ENCODE results near the gene CTNNA2.

DNA sequence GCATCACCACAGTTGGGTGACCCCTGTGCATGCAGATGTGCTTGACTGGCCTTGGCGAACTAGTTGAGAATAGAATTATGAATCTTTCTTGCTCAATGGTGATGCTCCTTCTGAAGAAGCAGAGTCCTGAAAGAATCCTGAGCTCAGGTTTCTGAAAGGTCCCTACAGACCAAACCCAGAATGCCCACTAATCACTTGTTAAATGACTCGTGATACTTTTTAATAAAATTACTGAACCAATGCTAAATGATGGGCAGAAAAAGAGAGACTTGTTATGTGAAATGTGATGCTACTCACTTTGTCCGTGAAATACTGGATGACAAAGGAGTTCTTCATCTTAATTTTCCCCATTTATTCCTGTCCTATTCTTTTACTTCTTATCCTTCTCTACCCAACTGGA, 1055.2 kb downstream of the CTNNA2 start:
- TF ChIP-seq ZFP3 (CRISPR knock-in tag; IDR thresholded peaks at IDR 0.05) (no peak), RARB (CRISPR knock-in tag; IDR thresholded peaks at IDR 0.05) (no peak), ZFP30 (CRISPR knock-in tag; IDR thresholded peaks at IDR 0.05) (no peak), ZNF70 (CRISPR knock-in tag; IDR thresholded peaks at IDR 0.05) (no peak), TOX (CRISPR knock-in tag; IDR thresholded peaks at IDR 0.05; ENCODE audit: borderline replicate concordance) (no peak), ZNF565 (CRISPR knock-in tag; conservative IDR thresholded peaks at IDR 0.05; ENCODE audit: low read depth) (no peak)
- TF ChIP-seq, protein P1, sequence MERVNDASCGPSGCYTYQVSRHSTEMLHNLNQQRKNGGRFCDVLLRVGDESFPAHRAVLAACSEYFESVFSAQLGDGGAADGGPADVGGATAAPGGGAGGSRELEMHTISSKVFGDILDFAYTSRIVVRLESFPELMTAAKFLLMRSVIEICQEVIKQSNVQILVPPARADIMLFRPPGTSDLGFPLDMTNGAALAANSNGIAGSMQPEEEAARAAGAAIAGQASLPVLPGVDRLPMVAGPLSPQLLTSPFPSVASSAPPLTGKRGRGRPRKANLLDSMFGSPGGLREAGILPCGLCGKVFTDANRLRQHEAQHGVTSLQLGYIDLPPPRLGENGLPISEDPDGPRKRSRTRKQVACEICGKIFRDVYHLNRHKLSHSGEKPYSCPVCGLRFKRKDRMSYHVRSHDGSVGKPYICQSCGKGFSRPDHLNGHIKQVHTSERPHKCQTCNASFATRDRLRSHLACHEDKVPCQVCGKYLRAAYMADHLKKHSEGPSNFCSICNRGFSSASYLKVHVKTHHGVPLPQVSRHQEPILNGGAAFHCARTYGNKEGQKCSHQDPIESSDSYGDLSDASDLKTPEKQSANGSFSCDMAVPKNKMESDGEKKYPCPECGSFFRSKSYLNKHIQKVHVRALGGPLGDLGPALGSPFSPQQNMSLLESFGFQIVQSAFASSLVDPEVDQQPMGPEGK (CRISPR knock-in tag; IDR thresholded peaks at IDR 0.05; ENCODE audit: borderline replicate concordance): no peak
- TF ChIP-seq, protein P2, sequence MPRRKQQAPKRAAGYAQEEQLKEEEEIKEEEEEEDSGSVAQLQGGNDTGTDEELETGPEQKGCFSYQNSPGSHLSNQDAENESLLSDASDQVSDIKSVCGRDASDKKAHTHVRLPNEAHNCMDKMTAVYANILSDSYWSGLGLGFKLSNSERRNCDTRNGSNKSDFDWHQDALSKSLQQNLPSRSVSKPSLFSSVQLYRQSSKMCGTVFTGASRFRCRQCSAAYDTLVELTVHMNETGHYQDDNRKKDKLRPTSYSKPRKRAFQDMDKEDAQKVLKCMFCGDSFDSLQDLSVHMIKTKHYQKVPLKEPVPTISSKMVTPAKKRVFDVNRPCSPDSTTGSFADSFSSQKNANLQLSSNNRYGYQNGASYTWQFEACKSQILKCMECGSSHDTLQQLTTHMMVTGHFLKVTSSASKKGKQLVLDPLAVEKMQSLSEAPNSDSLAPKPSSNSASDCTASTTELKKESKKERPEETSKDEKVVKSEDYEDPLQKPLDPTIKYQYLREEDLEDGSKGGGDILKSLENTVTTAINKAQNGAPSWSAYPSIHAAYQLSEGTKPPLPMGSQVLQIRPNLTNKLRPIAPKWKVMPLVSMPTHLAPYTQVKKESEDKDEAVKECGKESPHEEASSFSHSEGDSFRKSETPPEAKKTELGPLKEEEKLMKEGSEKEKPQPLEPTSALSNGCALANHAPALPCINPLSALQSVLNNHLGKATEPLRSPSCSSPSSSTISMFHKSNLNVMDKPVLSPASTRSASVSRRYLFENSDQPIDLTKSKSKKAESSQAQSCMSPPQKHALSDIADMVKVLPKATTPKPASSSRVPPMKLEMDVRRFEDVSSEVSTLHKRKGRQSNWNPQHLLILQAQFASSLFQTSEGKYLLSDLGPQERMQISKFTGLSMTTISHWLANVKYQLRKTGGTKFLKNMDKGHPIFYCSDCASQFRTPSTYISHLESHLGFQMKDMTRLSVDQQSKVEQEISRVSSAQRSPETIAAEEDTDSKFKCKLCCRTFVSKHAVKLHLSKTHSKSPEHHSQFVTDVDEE (CRISPR knock-in tag; IDR thresholded peaks at IDR 0.05): no peak
- TF ChIP-seq, protein P3, sequence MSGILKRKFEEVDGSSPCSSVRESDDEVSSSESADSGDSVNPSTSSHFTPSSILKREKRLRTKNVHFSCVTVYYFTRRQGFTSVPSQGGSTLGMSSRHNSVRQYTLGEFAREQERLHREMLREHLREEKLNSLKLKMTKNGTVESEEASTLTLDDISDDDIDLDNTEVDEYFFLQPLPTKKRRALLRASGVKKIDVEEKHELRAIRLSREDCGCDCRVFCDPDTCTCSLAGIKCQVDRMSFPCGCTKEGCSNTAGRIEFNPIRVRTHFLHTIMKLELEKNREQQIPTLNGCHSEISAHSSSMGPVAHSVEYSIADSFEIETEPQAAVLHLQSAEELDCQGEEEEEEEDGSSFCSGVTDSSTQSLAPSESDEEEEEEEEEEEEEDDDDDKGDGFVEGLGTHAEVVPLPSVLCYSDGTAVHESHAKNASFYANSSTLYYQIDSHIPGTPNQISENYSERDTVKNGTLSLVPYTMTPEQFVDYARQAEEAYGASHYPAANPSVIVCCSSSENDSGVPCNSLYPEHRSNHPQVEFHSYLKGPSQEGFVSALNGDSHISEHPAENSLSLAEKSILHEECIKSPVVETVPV (CRISPR knock-in tag; IDR thresholded peaks at IDR 0.05): no peak
